Ectodermal cell (in vitro differentiated cells): ENCODE data around the gene ECT2. TPM values are rescaled to one million over a fixed set of nuclear protein-coding genes. Genes with fewer than 3 reads are reported as not detected.
"Not testable (repeated sequence)": the region's sequence is repeated elsewhere in the genome, so short reads cannot be mapped to it uniquely, and the experiment has no call there.

Source experiments
- H3K27ac ChIP-seq: 2 replicates; pipeline ENCODE4 v1.7.0; 2013; ENCODE audit warnings: mild to moderate bottlenecking, low read depth, low read length; ENCODE audit not compliant: insufficient read depth, poor library complexity, severe bottlenecking
- H3K27me3 ChIP-seq: 2 replicates; pipeline ENCODE4 v1.7.0; 2013; ENCODE audit warnings: mild to moderate bottlenecking, low read length; ENCODE audit not compliant: insufficient read depth, control insufficient read depth, poor library complexity, severe bottlenecking
- H3K36me3 ChIP-seq: one replicate; pipeline ENCODE4 v1.7.0; 2013; ENCODE audit warnings: low read length; ENCODE audit not compliant: control insufficient read depth, insufficient read depth
- H3K4me1 ChIP-seq: one replicate; pipeline ENCODE4 v1.7.0; 2013; ENCODE audit warnings: low read length; ENCODE audit not compliant: control insufficient read depth, insufficient read depth
- H3K4me3 ChIP-seq: 2 replicates; pipeline ENCODE4 v1.7.0; 2013; ENCODE audit warnings: low read depth, low read length, control low read depth; ENCODE audit not compliant: insufficient read depth
- H3K9me3 ChIP-seq: 2 replicates; pipeline ENCODE4 v1.7.0; 2013; ENCODE audit warnings: mild to moderate bottlenecking, low read length, moderate library complexity; ENCODE audit not compliant: control insufficient read depth
- WGBS, 2 experiments: methylation state at CpG; one replicate each; pipeline ENCODE4 v1.1.7; 2013; ENCODE audit warnings: missing lambda C conversion rate in 2 of 2; 5-methylcytosine and 5-hydroxymethylcytosine counted together
- polyA plus RNA-seq, 4 experiments: library from polyadenylated mRNA; stranded (reverse); fragments of 50-300 nt; gene quantifications; one replicate each; pipeline ENCODE4 v1.2.3, GENCODE V29; 2013

ECT2 gene
- 81.9 TPM for polyA plus RNA-seq (2013, experiment 1 of 4)
- 80.6 TPM for polyA plus RNA-seq (2013, experiment 2 of 4)
- polyA plus RNA-seq (2013, experiment 3 of 4), result 80.2 TPM
- 79.8 TPM for polyA plus RNA-seq (2013, experiment 4 of 4)

- WGBS, 2 experiments, result 0 to 1% methylated on average over 49 of the region's 49 CpGs
- H3K27me3 ChIP-seq, result no peaks in the 10 kb centered on the region
- H3K4me3 ChIP-seq, result peak within 1 kb of the TSS; percentile 86
- H3K27ac ChIP-seq, result peak within 1 kb of the TSS; percentile 91
- H3K4me1 ChIP-seq, result no peaks in the 10 kb centered on the region
- no peaks in the 10 kb centered on the region for H3K9me3 ChIP-seq
- peaks cover 3% of the 10 kb centered on the region for H3K36me3 ChIP-seq
Observed at GRCh38 chr3:172750368-172751174, at the start of gene ECT2. Gene ECT2 (plus strand): TSS chr3:172750726. CDS start chr3:172754531, 3,805 bp downstream.

GRCh38 chr3:172700936-172701455 is 49.5 kb upstream of the ECT2 start:
- Histone ChIP-seq H3K27ac (no peak overlapping the region), H3K36me3 (no peaks in the 10 kb centered on the region), H3K27me3 (no peaks in the 10 kb centered on the region), H3K4me1 (no peaks in the 10 kb centered on the region), H3K9me3 (no peaks in the 10 kb centered on the region), H3K4me3 (no peak overlapping the region)
- WGBS, 2 experiments, result 91 to 95% methylated on average over 1 of the region's 1 CpG

- Histone ChIP-seq H3K36me3 (no peaks in the 10 kb centered on the region), H3K4me1 (no peaks in the 10 kb centered on the region), H3K27me3 (no peaks in the 10 kb centered on the region), H3K9me3 (no peaks in the 10 kb centered on the region), H3K4me3 (no peak overlapping the region), H3K27ac (no peak overlapping the region)
- 94 to 98% methylated on average over 3 of the region's 3 CpGs for WGBS, 2 experiments
Observed at GRCh38 chr3:172701751-172702150, 48.8 kb upstream of the ECT2 start.

- Histone ChIP-seq H3K4me1 (no peaks in the 10 kb centered on the region), H3K27me3 (no peaks in the 10 kb centered on the region), H3K9me3 (no peaks in the 10 kb centered on the region), H3K4me3 (no peak overlapping the region), H3K36me3 (no peaks in the 10 kb centered on the region), H3K27ac (no peak overlapping the region)
- 93 to 95% methylated on average over 2 to 3 of the region's 3 CpGs for WGBS, 2 experiments
Observed at GRCh38 chr3:172702256-172702655, 48.3 kb upstream of the ECT2 start.

GRCh38 chr3:172702731-172703130 is 47.8 kb upstream of the ECT2 start:
- not testable (repeated sequence) for H3K9me3 ChIP-seq

GRCh38 chr3:172704001-172704400 is 46.5 kb upstream of the ECT2 start:
- Histone ChIP-seq H3K36me3 (no peaks in the 10 kb centered on the region), H3K4me3 (no peak overlapping the region), H3K9me3 (no peaks in the 10 kb centered on the region), H3K4me1 (no peaks in the 10 kb centered on the region), H3K27ac (no peak overlapping the region), H3K27me3 (no peaks in the 10 kb centered on the region)
- 78 to 87% methylated on average over 1 of the region's 1 CpG for WGBS, 2 experiments

More at GRCh38 chr3:172702731-172703130, 47.8 kb upstream of the ECT2 start:
- H3K4me3 ChIP-seq, H3K4me1 ChIP-seq, H3K27me3 ChIP-seq, H3K36me3 ChIP-seq, H3K27ac ChIP-seq: not testable (repeated sequence)
- WGBS, 2 experiments, result 90 to 95% methylated on average over 2 of the region's 3 CpGs

- H3K4me3 ChIP-seq, result no peak overlapping the region
- no peaks in the 10 kb centered on the region for H3K9me3 ChIP-seq
Observed at GRCh38 chr3:172705170-172705569, 45.4 kb upstream of the ECT2 start.

GRCh38 chr3:172707030-172707429 is 43.5 kb upstream of the ECT2 start:
- Histone ChIP-seq H3K36me3 (no peaks in the 10 kb centered on the region), H3K4me1 (peaks cover 6% of the 10 kb centered on the region), H3K9me3 (no peaks in the 10 kb centered on the region), H3K4me3 (no peak overlapping the region), H3K27me3 (peaks cover 6% of the 10 kb centered on the region), H3K27ac (no peak overlapping the region)
- 81 to 92% methylated on average over 2 of the region's 2 CpGs for WGBS, 2 experiments

More at GRCh38 chr3:172705170-172705569, 45.4 kb upstream of the ECT2 start:
- Histone ChIP-seq H3K27ac (no peak overlapping the region), H3K36me3 (no peaks in the 10 kb centered on the region), H3K4me1 (peaks cover 6% of the 10 kb centered on the region), H3K27me3 (peaks cover 6% of the 10 kb centered on the region)
- WGBS, 2 experiments, result 92 to 99% methylated on average over 4 of the region's 4 CpGs

GRCh38 chr3:172707967-172708366 is 42.6 kb upstream of the ECT2 start:
- Histone ChIP-seq H3K27ac (no peak overlapping the region), H3K27me3 (peaks cover 6% of the 10 kb centered on the region), H3K36me3 (no peaks in the 10 kb centered on the region), H3K4me1 (peaks cover 6% of the 10 kb centered on the region), H3K9me3 (no peaks in the 10 kb centered on the region), H3K4me3 (no peak overlapping the region)
- 88 to 100% methylated on average over 1 of the region's 1 CpG for WGBS, 2 experiments

- Histone ChIP-seq H3K4me3 (no peak overlapping the region), H3K9me3 (no peaks in the 10 kb centered on the region), H3K27me3 (peaks cover 6% of the 10 kb centered on the region), H3K27ac (no peak overlapping the region), H3K4me1 (peaks cover 6% of the 10 kb centered on the region), H3K36me3 (no peaks in the 10 kb centered on the region)
- WGBS, 2 experiments, result 93 to 97% methylated on average over 2 of the region's 2 CpGs
Observed at GRCh38 chr3:172708921-172709773, 41.4 kb upstream of the ECT2 start.
